Activated CD4-positive, alpha-beta T cell treated with anti-CD3 and anti-CD28 coated beads for 4 hours (primary cell): ENCODE results near the gene RAB35.

Experiments used
- DNase-seq, 2 donors: peaks; one replicate each; pipeline ENCODE4 v3.0.0-alpha.2; 2020

RAB35 gene

DNA sequence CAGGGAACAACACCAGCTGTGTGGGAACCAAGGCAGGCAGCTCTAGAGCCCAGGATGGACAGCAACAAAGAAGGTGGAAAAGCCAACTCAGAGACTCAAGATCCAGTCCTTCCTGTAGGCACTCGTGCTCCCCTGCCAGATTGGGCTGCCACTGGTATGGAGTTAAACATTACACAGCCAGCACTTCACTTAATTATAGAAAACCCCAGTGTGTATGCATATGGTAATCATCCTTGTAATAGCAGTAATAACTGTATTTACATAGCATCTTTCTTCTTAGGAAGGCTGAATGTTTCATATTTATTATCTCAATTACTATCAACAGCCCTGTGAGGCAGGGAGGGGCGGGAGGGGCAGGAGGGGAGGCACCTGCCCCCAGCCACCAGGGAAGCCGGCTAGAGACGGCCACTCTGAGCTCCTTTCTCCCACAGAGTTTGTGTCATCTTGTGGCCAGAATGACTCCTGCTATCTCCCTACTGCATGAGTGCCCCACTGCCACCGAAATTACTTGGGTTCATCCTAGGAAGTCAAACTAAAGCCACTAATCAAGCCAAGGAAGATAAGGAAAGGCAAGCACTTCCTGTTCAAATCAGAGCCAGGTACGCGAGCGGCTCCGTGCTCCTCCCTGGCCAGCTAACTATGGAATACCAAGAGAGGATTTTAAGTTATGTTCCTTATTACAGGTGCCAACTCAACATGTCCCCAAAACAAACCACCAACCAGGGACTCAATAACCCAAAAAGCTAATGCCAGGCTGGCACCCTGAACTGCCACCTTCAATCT, 15.7 kb upstream of the RAB35 start:
- no peak for DNase-seq

DNA sequence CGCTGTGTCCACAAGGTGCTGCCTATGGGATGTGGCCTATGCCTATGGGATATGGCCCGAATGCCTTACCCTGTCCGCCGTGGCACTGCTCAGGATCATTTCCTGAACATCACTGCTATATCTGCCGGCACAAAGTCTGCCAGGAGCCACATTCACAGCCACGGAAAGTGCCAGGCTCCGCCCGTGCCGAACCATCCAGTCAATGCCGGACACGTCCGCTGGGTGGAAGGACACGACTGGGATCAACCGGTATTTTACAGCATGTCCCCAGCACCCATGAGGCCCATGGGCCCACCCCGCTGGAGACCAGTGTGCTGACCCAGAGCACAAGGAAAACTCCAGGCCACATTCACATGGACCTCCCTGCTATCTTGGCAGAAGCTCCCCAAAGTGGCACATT, 14.6 kb upstream of the RAB35 start:
- DNase-seq: no peak

DNA sequence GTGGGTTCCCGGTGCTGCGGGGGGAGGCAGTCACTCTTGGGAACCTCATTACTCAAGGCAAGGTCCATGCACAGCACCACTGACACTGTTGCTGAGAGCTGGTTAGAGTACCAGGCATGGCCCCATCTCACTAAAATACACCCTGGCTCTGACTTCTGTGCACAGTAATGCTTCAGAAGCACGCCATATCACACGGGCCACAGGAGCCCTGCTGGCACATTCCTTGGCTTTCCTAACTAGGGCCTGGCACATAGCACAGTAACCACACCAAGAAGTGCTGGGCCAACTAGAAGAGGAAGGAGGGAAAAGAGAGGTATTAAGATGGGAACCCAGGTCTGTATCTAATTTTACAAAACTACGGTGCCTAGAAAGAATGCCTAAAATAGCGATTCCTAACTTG, 13.5 kb upstream of the RAB35 start:
- DNase-seq: no peak

DNA sequence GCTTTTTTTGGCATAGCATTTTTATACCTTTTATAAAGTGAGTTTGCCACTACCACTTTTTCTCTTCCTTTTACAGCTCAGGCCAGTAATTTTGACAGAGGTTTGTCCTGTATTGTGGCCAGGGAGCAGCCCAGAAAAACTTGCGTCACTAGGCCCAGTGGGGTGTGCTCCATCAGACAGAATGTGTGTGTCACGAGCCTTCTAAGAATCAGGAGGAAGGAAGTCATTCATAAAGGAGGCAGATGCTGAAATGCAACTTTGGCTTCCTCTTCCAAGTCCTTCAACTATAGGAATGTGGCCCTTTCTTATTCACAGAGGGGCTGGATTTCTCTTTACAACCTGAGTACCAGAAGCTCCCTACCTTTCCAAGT, 10.1 kb upstream of the RAB35 start:
- DNase-seq: no peak

DNA sequence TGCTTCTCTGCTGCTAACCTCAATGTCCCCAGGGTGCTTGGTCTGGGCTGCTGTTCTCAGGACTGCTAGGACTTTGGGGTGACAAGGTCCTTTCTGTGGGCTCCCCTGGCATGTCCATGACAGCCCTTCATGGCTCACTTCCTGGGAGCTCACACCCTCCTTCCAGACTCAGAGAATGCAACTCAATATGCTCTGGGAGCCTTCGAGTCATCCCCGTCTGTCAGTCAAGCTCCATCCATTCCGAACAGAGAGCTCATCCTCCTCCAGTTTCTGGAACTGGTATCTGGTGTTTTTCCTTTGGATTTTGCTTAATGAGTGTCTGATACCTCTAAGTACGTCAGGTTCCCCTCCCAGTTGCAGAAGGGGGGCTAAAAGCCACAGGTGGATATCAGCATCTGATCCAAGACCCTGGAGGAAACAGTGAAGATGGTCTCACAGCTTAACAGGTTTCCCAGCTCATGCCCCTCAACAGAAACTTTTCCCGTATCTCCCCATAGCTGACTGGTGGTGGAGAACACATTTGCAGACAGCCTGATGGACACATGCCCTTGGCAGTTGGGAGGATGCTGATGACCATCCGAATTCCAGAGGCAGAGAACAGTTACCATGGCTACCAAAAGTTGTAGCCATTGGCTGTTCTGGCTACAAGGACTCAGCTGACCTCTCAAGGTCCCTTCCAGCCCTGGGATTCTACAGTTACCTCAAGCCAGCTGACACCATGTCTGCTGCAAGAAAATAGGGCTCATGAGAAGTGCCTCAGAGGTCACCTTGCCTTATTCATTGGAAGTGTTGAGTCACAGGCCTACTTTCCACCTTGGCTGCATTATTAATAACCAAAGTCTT, 9.5 kb upstream of the RAB35 start:
- DNase-seq: peak in 1 of 2 donors; percentile 19

DNA sequence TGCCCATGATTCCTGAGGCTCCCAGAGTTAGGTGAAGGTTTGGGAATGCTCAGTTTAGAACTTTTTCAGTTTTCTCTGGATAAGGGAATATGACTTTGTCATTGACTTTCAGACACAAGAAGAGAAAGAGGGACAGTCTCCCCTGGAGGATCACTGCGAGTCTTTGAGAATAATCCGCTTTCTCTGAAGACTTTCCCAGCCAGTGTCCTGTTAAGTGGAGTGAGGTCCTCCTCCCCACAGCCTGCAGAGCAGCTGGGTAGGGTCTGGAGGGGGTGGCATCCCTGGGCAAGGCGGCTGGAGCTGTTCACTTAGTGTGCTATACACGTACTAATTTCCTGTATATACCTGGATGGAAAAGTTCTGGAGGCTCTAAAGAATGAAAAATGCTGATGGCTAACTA, 8.5 kb upstream of the RAB35 start:
- no peak for DNase-seq

DNA sequence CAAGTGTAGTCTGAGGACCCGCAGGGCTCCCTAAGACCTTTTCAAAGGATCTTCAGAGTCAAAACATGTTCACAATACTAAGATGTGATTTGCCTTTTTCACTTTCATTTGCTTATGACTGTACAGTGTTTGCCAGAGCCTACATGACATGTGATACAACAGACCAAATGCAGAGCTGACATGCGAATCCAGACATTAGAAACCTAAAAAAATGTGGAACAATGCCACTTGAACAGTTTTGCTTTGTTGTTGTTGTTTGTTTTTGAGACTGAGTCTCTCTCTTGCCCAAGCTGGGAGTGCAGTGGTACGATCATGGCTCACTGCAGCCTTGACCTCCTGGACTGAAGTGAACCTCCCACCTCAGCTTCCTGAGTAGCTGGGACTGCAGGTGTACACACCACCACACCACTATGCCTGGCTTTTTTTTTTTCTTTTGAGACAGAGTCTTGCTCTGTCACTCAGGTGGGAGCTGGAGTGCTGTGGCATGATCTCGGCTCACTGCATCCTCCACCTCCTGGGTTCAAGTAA, 5.3 kb upstream of the RAB35 start:
- no peak for DNase-seq

DNA sequence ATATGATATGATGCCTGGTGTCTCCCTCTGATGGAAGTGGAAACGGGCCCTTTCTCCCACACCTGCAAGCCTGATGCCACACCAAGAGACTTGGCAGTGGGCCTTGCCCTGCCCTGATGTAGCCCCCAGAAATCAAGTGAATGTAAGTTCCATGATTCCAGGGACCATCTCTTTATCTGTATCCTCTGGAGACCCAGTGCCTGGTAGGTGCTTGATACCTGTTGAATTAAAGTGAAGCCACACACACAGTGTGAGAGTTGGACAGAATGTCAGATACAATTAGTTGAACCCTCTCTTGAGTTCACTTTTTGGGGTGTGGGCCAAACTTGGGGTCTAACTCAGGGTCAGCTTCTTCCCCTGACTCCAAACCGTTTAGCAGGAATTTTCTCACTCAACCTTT, 4.8 kb upstream of the RAB35 start:
- no peak for DNase-seq

DNA sequence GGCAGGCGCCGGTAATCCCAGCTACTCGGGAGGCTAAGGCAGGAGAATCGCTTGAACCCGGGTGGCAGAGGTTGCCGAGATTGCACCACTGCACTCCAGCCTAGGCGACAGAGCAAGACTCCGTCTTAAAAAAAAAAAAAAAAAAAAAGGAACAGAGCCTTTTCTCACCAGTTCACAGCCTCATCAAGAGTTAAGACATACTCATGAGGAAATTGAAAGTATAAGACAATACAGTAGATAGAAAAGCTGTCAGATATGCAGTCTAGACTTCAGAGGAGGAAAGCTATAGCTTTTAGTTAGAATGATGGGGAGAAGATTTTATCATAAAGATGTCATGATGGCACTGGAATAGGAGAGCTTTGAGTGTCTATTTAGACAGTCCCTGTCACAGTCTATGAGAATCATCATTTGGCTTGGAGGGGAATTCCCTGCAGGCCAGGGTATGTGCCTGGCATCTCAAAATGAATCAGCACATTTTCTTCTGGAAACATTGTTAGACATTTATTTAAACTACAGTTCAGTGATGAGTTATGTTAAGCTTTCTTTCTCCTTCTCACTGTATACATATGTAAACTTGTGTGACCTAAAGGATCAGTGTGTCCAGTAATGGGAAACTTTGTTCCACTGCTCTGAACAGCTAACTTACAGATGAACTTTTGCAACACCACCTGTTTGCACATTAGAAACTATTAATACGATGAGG, 2.9 kb upstream of the RAB35 start:
- DNase-seq: peak; percentile 28 to 32

DNA sequence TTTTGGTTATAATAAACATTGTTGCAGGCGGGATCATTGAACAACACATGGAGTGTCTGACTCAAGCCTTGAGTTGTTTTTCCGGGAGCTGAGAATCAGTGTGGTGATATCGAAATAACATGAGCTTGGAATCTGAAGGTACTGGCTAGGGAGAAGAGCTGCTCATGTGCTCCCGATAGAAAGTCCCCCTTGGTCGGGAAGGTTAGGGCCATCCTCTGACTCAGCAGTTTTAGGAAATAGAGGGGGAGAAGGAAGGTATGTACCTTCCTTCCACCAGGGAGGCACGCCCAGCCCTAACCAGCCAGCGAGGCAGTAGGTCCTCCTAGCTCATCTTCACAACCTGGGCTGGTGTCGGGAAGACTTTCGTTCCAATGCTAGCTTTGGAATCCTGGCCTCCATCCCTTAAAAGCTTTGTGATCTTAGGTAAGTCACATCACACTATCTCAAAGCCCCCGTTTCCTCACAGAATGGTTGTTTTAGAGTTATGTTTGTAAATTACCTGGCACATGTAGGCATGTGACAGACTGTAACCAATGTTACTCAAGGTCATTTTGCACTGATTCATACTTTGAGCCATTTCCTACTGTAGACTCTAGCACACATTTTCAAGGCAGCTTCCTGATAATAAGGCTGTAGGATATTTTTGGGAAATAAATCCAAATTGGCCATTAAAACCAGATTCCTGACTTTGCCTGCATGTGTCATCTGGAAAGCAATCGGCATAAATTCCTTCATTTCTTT, 1.9 kb upstream of the RAB35 start:
- DNase-seq: no peak

DNA sequence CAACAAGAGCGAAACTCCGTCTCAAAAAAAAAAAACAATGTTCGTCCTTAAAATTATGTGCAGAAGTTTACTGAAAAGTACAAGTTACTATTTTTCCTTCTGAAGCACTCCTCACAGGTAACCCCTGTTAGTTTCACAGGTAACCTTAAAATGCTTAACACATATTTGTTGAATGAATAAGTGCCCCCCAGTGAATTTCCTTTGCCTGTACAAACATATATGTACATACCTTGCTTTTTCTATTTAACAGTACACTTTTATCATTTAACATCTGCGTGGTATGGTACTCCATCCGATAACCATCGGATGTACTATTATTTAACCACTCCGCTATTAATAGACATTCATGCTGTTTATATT, 1.4 kb upstream of the RAB35 start:
- no peak for DNase-seq

DNA sequence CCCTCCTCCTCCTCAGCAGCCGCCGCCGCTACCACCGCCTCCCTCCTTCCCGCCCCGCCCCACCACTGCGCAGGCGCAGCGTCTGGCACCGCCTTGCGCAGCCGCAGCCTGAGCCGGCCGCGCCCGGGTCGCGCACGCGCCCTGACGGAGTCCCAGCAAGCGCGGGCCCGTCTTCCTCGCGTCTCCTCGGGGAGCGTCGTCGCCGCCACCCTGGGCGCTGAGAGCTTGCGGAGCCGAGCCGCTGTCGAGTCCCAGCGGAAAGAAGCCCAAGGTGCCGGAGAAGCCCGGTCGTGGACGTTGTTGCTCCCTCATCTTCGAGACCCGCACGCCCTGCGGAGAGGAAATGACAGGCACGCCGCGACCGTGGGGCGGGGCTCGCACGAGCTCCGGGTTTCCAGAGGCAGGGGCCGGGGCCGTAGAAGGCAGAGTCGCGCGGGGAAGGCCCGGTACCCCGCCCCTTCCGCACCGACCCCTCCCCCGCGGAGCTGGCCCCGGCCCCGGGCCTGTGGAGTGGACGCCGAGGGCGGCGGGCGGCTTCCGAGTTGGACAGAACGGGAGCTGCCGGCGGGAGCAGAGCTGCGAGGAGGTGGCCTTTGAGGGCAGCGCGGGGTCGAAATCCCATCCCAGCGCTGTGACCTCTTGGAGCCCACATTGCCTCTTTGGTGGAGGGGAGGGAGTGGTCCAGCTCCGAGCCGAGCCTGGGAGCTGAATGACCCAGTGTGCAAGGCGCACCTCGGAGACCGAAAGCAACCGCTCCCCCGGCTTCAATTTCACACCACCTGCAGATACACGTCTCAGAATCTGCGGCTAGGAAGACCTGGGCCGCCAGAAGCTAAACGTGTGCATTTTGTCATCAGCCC, 469 bp upstream of the RAB35 start:
- DNase-seq: peak; percentile 96 to 97

DNA sequence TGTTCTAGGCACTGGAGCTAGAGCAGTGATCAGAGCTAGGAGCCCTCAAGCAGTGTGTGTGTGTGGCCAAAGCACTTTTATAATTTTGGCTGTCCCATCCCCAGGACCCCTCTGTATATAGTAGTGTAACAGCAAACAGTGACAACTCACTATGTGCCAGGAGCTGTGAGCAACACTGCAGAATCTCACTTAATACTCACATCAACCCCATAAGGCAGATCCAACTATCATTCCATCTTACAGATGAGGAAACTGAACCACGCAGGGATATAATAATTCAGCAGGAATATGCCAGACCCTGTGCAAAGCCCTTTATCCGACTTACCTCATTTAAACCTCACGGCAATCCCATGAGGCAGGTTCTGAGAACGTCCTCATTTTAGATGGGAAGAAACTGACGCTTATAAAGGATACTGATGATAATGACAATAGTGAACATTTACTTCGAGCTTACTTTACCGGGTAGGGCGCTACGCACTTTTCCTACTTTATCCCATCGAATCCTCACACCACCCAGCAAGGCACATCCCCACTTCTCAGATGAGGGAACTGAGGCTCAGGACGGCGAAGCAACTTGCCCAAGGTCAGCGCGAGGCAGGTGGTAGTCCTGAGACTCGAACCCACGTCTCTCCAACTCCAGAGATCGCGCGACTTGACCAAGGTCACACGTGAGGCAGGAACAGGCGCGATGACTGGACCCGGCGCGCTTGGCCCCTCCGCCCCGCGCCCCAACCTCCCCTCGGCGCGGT, 687 bp downstream of the RAB35 start:
- no peak for DNase-seq

DNA sequence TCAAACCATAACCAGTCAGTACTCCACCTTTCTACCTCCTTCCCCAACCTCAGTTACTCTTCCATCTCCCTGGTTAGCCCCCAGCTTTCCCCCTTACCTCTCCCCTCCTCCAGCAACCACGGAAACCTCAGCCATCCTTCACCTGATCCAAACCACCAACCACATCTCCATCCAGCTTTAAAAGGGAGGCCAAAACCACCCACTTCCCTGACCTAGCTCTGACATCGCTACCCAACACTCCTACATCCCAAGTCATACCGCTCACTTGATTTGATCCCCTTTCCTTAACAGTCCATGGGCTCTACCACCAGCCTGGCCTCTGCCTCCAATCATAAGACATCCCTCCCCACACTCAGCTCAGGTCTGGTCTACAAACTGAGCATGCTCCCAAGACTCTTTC, 1.5 kb downstream of the RAB35 start:
- no peak for DNase-seq

DNA sequence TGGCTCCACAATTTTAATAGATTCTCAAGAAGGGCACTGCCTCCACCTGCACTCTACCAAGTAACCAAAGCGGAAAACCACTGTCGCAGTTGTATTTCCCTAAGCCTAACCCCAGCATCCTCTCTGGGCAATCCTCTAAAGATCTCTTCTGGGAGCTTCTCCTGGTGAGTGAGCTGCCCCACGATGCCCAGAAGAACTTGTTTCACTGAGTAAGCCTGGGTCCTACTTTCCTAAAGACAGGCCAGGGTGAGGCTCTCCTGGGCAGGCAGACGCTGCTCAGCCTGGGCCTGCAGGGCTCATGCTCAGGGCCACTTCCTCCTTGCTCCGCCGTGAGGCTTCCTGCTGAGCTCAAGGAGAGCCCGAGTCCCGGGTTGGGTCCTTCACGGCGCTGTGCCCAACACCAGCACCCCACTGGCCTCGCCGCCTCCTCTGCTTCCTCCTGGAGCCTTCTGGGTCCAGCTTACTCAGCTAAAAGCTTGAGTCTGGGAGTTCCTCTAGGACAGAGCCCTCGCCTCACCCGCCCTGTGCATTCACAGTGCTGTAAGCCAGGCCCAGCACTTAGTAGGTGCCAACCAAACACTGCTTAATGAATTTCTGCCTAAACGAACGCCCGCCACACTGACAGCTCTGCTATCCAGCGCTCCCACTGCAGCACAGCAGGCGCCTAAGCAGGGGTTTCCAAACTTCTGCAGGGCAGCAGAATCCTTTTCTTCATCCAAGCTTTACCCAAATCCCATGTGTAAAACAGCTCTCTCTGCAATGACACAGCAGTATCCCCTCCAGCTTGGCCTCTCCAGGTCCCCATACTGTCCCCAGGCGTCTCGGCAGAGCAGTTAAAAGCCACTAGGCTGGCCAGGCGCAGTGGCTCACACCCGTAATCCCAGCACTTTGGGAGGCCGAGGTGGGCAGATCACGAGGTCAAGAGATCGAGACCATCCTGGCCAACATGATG, 5.7 kb downstream of the RAB35 start:
- DNase-seq: peak; percentile 31 to 33

DNA sequence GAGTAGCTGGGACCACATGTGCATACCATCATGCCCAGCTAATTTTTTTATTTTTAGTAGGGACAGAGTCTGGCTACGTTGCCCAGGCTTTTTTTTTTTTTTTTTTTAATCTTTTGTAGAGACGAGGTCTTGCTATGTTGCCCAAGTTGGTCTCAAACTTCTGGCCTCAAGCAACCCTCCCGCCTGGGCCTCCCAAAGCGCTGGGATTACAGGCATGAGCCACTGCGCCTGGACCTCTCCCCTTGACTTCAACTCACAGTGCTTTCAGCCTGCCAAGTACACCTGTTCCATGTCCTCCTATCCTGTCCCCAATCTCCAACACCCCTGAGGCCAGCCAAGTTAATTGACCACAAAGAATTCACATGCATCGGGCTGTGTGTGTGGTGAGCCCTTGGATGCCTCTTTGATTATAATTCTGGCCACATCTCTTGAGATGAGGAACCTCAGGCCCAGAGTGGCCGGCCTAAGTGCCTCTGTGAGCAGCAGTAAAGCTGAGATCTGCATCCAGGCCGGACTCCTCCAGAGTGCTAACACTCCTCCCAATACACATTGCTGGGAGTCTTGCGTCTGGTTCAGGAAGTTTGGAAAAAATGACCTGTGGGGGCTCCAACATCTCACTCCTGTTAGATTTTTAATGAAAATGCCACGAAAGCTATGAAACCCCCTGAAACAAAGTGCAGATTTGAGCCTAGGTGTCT, 6.8 kb downstream of the RAB35 start:
- DNase-seq: no peak

DNA sequence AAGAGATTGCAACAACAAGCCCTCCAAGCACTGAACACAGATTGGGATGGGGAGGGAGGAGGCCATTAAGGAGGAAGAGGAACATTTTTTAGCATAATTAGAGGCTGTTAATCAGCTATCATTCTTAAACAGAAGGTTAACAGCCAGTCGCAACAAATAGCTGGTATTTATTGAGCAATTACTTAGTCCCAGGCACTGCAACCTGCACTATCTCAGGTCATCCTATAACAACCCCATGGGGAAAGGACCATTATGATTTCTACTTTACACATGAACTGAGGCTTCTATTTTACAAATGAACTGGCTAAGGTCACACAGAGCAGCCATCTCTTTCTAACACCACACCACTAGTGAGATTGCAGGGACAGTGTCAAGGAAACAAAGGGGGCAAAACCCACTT, 10.4 kb downstream of the RAB35 start:
- no peak for DNase-seq

DNA sequence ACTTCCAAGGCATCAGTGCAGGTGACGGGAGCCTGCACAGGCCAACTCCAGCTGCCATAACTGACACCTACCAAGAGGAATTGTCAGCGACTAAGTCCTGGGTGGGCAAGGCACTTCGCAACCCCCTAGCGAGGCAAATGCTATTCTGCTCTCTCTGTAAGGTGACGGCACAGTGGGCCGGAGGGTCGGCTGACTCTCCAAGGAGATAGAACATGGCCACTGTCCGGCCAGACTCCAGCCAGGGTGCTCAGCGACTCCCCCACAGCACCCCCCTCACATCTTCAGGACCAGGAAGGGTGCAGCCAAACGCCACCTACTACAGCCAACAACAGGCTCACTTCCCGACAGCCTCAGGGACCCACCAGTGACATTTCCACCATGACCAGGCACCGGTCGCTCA, 13.2 kb downstream of the RAB35 start:
- DNase-seq: no peak

DNA sequence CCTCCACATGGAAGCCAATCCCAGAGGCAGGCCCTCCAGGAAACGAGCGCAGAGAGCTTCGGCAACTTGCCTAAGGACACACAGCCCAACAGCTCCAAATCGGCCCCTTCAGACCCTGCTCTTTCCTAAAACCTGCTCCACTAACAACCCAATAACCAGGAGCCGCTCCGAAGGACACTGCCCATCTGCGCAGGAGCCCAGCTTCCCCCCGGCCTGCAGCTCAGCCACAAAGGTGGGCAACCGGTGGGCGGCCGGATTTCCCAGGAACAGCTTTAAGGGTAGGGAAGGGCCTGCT, 13.6 kb downstream of the RAB35 start:
- DNase-seq: no peak
